GM21528 (cell line): ENCODE data around the gene ANAPC5.
"Not testable (repeated sequence)": the region's sequence is repeated elsewhere in the genome, so short reads cannot be mapped to it uniquely, and the experiment has no call there.

Source experiments
- ATAC-seq: cut with Tn5 transposase; IDR thresholded peaks from one replicate; pipeline ENCODE4 v1.9.1; 2021; ENCODE audit warnings: mild to moderate bottlenecking, moderate library complexity; ENCODE audit not compliant: unreplicated experiment, low FRiP score

ANAPC5 gene

DNA sequence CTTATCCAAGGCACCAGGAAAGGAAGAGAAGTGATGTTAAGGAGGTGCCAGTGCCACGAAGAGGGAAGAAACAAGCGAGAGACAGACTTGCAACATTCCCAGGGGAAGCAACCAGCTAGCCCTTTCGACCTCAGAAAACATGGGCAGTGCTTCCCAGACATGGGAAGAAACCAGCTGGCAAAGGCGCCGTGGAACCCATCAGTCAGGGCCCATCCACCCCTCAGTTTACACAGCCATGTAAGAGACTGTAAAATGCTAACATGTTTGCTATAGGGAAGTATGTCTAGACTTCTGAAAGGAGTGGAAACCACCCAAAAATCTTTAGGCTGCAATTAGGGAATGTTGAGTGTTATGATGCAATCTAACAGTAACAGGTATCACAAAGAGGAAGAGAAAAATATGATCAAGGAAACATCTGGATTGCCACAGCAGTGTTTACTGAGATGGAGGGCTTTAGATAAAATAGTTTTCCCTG, 26.3 kb downstream of the ANAPC5 start:
- no peak for ATAC-seq

DNA sequence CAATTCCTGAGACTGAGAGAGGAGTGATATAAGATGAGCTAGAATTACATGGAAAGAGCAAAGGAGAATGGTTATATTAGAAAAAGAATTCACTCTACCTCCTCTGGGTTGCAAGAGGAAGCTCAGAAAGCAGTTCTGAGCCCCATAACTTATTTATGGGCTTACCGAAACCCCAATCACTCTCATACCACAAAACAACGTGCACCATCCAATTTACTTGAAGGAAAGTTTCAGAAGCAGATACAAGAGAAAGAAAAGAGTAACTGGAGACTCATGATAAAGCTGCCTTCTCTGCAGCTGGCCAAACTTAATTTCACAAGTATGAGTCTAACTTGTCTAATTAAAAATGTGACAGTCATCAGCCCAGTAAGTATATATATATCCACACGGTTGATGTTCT, 28.3 kb downstream of the ANAPC5 start:
- ATAC-seq = no peak

DNA sequence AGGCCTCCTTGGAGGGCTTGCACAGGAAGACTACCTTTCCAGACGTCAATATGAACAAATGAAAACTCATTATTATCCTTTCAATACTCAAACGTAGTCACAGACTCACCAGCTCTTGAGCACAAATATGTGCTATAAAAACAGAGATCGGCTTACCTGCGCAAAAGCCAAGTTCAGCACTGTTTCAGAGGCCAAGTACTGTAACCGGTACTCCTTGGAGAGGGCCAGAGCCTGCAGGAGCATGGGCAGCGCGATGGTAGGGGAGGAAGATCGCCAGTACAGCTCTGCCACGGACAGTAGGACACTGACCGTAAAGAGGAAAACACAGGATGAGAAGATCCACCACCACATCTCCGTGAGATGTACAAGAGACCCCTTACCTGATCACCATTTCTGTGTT, 34.1 kb downstream of the ANAPC5 start:
- ATAC-seq = no peak

DNA sequence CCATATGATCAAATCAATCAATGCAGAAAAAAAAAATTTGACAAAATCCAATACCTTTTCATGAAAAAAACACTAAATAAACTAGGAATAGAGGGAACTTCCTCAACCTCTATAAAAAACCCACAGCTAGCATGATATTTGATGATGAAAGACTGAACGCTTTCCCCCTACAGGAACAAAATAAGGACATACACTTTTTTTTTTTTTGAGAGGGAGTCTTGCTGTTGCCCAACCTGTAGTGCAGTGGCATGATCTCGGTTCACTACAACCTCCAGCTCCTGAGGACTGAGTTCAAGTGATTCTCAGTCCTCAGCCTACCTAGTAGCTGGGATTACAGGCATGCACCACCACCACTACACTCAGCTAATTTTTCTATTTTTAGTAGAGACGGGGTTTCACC, 37.8 kb downstream of the ANAPC5 start:
- ATAC-seq = no peak

DNA sequence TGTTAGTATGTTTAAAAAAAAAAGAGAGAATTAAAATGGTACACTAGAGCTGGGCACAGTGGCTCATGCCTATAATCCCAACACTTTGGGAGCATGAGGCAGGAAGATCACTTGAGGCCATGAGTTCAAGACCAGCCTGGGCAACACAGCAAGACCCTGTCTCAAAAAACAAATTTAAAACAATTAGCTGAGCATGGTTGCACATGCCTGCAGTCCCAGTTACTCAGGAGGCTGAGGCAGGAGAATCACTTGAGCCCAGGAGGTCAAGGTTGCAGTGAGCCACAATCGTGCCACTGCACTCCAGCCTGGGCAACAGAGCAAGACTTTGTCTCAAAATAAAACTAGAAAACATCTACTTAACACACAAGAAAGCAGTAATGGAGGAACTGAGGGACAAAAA, 42.0 kb downstream of the ANAPC5 start:
- ATAC-seq = not testable (repeated sequence)

DNA sequence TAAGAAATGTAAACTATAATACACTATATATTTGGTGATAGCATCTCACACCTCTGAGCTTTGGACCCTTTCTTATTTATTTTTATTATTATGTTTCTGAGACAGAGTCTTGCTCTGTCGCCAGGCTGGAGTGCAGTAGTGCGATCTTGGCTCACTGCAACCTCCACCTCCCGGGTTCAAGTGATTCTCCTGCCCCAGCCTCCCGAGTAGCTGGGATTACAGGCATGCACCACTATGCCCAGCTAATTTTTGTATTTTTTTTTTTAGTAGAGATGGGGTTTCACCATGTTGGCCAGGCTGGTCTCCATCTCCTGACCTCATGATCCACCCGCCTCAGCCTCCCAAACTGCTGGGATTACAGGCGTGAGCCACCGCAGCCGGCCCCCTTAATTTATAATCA, 44.8 kb downstream of the ANAPC5 start:
- not testable (repeated sequence) for ATAC-seq

DNA sequence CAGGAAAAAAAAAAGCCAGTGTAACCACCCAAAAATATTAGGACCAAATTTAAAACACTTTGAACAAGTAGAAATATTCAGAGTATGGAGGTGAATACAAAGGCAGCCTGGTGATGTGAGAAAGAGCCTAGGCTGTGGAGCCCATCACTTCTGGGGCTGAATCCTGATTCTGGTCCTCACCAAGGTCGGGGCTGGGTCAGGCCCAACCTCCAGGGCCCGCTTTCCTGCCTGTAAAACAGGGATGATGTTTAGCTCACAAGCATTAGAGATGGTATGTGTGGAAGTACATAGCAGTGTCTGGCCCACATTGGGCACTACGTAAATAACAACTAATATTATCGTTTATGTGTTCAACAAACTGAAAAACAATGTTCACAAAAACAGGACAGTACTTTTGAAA, 47.9 kb downstream of the ANAPC5 start:
- ATAC-seq = no peak

DNA sequence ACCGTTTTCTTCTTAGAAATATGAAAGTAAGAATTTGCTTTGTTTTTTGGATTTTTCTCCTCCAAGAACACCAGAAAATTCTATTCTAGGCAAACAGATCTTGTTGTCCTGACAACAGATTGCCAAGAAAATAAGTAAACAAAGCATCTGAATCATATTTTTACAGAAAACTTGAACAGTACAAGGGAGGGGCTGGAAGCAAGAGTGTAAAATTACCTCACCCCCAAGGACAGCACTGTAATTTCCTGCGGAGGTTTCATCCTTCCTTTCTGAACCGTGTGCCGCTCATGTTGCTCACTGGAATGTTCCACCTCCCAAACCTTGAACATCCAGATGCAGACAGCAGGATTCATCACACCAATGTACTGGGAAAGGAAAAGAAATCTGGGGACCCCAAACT, 50.3 kb downstream of the ANAPC5 start:
- ATAC-seq = no peak

DNA sequence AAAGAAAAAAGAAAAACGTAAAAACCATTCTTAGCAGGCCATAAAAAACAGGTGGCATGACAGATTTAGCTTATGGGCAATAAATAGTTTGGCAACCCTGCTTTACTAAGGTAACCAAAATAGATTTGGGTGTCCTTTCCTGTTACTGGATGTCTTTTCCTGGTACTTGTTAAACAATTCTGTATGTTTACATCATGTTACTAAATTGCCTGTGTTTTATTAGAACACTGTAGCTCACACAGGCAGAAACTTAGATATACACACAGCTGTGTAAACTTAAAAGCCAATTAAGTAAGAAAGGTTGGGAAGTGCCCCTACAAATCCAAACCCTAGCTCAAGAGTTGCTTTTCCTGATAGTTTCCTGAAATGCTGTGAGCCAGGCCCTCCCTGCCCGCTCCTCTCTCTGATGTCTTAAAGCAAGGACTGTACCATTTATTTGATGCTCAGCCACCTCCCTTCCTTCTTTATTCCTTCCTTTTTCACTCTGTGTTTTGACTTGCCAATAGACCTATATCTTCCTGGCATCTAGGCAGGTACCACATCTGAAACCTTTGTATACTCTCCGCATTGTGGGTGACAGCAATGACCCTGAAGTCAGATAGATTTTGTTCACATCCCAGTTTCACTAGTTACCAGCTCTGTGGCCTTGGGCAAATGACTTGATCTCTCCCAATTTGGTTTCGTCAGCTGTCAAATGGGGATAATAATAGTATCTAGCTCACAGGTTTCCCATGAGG, 52.0 kb downstream of the ANAPC5 start:
- ATAC-seq = no peak

DNA sequence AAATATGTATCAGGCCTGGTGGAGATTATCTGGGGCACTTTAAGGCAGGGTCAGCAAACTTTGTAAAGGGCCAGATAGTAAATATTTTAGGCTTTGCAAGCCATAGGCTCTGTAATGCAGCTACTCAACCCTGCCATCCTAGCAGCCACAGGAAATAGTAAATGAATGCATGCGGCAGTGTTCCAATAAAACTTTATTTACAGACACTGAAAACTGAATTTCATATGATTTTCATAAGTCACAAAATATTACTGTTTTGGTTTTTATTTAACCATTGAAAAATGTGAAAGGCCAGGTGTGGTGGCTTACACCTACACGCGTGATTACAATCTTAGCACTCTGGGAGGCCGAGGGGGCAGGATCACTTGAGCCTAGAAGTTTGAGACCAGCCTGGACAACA, 52.5 kb downstream of the ANAPC5 start:
- ATAC-seq = no peak

DNA sequence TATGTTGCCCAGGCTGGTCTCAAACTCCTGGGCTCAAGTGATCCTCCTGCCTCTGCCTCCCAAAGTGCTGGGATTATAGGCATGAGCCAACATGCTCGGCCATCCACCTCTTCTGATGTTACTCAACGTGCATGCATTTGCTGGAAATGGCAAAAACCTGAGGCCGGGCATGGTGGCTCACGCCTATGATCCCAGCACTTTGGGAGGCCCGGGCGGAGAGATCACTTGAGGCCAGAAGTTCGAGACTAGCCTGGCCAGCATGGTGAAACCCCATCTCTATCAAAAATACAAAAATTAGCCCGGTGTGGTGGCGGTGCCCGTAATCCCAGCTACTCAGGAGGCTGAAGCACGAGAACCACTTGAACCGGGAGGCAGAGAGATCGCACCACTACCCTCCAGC, 53.8 kb downstream of the ANAPC5 start:
- ATAC-seq = not testable (repeated sequence)

DNA sequence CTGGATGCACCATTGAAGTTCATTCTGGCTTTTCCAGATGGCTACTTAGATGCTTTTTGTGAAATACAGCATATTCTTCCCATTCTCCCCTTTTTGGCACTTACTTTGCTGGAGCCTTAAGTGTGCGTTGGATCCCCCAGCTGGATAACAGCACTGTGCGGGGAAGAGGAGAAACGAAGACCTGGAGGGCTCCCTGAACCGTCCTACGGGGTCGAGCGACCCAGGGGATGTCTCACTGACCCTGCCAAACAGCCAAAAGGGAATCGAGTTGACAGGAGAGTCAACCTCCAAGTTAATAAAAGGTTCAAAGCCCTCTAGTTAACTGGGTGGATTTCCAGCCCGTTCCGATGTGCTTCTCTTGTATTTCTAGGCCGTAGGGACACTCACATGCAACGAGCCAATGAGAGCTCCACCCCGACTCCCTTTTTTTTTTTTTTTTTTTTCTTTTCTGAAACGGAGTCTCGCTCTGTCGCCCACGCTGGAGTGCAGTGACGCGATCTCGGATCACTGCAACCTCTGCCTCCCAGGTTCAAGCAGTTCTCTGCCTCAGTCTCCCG, 54.7 kb downstream of the ANAPC5 start:
- ATAC-seq = no peak

DNA sequence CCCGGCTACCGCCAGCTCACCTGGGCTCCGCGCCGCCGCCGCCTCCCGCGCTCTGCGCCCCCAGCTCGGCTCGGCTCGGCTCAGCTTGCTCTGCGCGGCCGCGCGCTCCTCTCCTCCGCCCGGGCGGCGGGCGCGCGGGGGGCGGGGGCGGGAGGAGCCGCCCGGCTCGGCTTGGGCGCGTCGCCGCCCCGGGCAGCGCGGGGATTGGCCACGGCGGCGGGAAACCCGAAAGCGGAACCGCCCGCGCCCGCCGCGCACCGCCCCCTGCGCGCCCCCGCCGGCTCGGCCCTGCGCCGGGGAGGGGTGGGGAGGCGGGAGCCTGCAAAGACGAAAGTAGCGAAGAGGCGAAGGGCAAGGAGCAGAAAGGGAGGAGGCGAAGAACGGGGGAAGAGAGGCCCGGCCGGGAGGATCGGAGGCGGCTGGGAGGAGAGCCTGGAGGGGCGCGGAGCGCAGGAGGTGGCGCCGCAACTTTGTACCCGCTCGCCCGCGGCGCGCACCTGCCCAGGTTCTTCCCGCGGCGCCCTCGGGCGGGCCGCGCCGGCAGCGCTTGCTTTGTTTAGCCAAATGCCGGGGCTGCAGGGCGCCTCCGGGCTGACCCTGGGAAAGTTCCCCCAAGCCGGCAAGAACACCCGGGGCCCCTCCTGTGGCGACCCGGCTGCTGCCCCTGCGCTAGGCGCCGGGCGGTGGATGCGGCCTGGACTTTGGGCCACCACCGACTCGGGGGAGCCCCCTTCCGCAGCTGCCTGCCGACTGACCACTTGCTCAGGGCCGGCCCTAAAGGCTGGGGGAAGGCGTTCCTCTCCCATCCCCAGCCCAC, 55.4 kb downstream of the ANAPC5 start, which contains the start of gene CAMKK2:
TSS of gene CAMKK2 (minus strand) at position 92 of the 817 bp plus-strand sequence. CDS start 22,183 bp downstream, outside the sequence.
- peak; percentile 78 for ATAC-seq

DNA sequence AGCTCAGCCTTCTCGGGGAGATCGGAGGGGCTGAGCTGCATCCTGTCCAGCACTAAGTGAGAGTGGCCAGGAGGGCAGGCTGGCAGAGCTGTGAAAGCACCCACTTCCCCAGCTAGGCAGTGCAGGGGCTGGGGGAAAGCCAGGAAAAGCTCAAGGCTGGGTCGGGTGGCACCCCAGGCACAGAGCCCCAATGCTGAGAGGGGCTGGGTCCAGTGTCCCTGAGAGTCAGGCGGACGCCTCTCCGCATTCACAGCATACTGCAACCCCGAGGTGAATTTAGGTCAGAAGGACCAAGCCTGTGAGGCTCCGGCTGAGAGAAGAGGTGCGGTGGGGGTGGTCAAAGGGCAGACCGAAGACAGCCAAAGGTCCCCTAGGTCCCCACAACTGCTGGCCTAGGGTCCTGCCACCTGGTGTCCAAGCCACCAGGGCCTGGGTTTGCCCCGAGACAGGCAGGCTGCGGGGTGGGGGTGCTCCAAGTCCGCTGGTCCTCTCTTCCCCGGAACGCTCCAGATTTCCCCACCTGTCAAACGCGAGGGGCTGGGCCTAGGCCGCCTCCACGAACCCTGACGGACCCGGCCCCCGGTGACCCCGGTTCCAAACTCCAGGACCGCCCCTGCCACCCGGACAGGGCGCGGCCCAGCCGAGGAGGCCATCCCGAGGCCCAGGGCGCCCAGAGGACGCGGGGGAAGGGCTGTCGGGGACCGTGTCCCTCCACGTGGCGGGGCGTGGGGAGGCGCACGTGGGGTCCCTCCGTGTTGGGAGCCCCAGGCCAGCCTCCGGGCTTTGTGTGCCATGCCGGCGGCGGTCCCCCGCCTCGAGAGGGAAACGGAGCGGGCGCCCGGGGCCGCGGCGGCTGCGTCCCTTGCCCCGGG, 56.2 kb downstream of the ANAPC5 start:
- ATAC-seq = peak; percentile 31

DNA sequence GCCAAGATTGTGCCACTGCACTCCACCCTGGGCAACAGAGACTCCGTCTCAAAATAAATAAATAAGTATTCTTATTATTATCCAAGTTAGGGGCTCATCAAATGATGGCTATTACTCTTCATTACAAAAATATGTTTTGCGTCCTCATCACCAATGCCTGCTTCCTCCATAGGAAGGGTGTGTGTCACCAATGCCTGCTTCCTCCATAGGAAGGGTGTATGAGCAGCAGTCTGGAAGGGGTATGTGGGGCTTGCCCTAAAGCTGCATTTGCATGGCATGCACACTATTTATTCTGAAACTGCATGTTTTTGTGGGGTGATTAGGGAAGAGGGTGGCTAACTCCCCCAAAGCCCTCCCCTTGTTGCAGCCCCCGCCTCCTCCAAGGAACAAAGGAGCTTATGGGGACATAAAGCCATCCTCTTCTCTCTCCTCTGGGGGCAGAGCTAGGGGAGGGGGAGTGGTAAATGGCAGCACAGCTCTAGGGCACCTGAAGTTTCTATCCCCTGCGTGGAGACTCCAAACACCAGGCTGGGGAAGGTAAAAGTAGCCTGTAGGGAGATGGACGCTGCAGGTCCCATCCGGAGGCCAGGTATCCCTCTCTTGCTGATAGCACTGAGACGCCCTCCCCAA, 57.0 kb downstream of the ANAPC5 start:
- ATAC-seq = no peak

DNA sequence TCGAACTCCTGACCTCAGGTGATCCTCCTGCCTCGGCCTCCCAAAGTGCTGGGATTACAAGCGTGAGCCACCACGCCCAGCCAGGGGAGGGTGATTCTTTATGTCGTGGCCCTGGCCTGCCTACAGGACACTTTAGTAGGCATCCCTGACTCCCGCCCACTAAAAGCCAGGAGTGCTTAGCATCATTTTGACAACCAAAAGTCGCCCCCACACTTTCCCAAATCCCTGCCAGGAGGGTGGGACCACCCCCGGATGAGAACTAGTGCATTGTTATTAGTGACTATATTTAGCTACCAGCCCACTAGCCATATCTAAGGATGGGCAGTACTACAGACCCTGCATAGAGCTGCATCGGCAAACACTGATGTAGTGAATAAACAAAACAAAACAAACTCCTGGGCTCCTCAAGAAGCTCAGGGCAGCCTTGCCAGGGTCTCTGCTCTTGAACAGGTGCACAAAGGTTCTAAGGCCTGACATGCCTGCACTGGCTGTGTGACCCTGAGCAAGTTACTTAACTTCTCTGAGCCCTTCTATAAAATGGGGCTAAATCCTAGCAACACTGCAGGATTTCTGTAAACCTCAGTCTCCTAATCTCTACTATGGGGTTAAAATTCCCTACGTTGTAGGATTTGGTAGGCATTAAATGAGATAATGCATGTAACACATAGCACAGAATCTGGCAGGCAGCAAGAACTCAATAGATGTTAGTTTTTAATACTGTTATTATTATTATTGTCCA, 57.9 kb downstream of the ANAPC5 start:
- no peak for ATAC-seq

DNA sequence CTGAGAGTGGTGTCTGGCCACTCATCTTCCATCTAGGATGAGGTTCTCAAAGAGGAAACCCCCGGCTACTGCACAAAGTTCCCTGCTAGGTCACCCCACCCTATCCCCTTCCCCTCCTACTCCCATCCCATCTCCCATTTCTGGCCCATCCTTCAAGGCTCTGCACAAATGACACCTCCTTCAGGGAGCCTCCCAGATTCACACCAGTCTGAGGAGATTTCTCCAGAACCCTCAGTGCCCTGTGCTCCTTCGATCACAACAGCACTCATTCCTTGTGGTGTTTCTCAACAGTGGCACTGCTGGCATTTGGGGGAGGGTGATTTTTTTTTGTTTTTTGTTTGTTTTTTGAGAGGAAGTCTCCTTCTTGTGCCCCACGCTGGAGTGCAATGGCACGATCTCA, 58.6 kb downstream of the ANAPC5 start:
- no peak for ATAC-seq

DNA sequence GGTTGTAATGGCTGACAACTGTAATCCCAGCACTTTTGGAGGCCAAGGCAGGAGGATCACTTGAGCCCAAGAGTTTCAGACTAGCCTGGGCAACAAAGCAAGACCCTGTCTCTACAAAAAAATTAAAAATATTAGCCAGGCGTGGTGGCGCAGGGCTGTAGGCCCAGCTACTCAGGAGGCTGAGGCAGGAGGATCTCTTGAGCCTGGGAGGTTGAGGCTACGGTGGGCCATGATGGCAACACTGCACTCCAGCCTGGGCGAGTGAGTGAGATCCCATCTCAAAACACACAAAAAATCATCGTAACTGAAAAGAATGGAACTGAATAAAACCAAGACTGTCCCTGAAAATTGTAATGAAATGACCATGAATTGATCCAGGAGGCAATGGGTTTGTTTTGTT, 61.8 kb downstream of the ANAPC5 start:
- no peak for ATAC-seq

DNA sequence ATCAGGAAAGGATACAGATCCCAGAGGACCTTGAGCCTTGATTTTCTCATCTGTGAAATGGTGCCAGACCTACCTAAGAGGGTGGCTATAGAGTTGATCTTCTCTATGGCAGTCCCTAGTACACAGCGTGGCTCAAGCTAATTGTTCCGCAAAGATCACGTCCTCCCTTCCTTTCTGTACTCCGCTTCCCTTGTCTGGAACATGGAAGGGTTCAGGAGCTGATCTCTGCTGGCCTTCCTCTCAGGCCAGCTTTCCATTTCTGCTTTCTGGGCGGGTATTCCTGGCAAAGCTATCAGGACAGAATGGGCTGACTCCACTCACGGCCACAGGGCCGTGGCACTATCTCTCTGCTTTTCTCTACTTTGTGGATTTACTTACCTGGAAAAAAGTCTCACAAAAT, 62.2 kb downstream of the ANAPC5 start:
- no peak for ATAC-seq
